ENCODE data around the gene P2RY14.

P2RY14 gene

GRCh38 chr3:151300539-151300938 lies 22.2 kb upstream of the P2RY14 start:
- DNase-seq: no peak

- DNase-seq: no peak
Observed at GRCh38 chr3:151299006-151299405, 20.7 kb upstream of the P2RY14 start.

- DNase-seq: no peak
Observed at GRCh38 chr3:151297429-151297828, 19.1 kb upstream of the P2RY14 start.

DNA sequence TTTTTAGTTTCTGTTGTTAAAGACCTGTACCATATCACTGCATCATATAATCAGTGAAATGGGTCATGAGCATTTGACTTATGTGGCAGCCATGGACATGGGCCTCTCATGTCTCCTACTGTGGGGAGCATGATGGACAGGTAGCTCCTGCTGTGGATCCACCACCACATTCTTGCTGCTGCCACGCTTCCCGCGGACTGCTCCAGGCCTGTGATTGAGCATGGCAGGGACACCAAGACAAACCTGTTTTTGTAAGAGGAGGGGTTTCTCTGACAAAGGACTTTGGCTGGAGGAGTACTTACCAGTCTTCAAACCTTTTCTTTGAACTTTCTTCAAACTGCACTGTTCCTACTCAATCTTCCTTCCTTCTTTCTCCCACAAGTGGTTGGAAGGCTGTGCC lies 17.9 kb upstream of the P2RY14 start:
- no peak for DNase-seq

DNA sequence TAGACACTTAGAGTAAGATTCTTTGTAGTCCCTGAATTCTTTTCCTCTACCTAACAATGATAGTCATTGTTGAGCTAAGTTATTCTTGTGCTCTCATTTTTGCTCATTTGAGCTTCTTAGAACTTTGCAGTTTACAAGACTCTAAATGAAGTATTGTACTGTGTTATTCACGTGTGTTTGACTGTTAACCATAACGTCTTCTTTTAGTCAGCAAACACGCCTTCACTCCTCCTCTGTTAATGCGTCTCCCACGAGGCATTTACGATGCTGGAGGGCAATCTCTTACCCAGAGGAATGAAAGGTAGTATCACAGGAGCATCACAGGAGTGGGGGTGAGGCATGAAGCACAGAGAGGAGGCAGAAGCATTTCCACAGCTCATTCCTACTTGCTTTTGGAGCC lies 14.8 kb upstream of the P2RY14 start:
- no peak for DNase-seq

DNA sequence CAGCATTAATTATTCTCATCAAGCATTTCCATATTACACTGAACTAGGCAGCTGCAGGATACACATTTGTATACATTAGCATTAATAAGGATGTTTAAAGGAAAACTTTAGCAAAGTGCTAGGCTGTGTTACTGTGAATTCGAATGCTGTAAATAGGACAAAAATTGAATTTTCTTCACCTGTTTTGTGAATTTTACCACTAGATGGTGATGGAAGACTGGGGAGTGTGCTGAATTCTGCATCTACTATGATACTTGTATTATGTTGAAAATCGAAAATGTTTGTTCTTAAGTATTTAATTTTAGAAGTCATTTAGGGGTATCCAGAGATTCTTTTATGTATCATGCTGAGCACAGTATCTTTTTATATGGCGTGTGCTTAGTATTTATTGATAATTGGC lies 12.3 kb upstream of the P2RY14 start:
- DNase-seq: peak in 1 of 2 experiments; percentile 27

GRCh38 chr3:151289445-151289844 lies 11.1 kb upstream of the P2RY14 start:
- DNase-seq: no peak

GRCh38 chr3:151285940-151286339 lies 7.6 kb upstream of the P2RY14 start:
- no peak for DNase-seq

GRCh38 chr3:151283907-151284461 lies 5.6 kb upstream of the P2RY14 start:
- no peak for DNase-seq

- no peak for DNase-seq
Observed at GRCh38 chr3:151283387-151283786, 5.0 kb upstream of the P2RY14 start.

DNA sequence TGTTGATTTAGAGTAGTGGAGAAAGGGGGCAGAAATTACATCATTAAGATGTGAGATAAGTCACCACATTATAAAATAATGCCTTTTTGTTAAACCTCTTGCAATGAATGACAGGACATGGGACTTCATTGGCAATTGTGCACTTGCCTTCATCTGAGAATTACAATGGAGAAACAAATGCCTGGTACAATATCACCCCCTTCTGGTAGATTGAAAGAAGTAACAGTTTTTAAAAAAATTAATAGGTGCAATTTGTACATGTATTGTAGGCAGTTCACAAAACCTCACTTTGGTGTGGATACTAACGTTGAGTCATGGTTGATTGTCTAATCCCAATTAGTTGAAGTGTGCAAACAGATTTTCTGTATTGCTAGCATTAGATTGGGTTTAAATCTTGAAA lies 4.6 kb upstream of the P2RY14 start:
- DNase-seq: peak; percentile 5 to 75

DNA sequence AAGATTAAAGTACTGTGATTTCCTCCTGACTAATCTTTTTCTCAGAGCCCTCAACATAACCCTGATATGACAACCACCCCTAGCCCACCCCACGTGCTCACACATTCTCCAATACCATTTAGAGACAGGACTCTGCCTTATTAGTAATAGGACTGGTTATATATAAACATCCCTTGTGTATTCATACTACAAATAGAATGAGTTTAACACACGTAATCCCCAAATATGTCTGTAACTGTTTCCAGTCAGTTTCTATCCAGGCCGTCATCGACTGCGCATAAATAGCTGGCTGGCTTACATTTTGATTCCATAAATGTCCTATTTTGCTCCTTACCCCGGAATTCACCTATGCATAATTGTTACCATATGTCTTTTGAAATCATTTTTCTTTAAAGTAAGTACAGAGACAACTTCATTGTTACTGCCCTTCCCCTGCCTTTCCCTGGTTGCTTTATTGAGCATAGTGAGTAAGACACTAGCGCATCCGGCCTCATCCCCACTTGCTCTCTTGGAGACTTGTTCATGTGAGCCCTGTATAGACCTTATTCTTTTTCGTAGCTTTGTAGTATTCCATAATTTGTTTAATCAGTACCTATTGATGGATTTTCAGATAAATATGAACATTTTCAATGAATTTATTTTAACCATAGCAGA lies 3.5 kb upstream of the P2RY14 start:
- no peak for DNase-seq

- no peak for DNase-seq
Observed at GRCh38 chr3:151276687-151277042, 1.7 kb downstream of the P2RY14 start.

DNA sequence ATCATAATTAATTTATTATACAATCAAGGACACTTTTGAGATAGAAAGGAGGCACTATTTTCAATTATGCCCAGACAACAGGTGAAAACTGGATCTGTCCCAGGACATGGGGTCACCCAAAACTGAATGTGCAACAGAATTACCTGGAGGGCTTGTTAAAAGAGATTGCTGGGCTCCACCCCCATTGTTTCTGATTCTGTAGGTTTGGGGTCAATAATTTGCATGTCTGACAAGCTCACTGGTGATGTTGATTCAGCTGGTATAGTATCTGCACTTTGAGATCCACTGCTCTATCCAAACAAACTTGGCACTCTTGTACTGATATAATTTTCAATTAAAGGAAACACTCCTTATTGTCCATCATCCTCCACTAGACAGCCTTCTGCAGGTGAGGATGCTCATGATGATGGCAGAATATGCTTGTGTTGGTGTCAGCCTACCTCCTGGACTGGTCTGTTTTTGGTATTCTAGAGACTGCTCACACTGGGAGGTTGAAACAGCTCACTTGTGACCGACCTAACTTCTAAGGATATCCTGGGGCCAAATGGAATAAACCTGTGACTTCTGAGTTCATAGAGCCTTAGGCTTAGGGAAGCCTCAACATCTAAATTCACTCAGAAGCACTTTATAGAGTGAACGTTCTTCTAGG lies 2.2 kb downstream of the P2RY14 start:
- no peak for DNase-seq

- DNase-seq: no peak
Observed at GRCh38 chr3:151275091-151275490, 3.3 kb downstream of the P2RY14 start.

- no peak for DNase-seq
Observed at GRCh38 chr3:151269631-151270030, 8.7 kb downstream of the P2RY14 start.

- no peak for DNase-seq
Observed at GRCh38 chr3:151268267-151269235, 9.8 kb downstream of the P2RY14 start.

DNA sequence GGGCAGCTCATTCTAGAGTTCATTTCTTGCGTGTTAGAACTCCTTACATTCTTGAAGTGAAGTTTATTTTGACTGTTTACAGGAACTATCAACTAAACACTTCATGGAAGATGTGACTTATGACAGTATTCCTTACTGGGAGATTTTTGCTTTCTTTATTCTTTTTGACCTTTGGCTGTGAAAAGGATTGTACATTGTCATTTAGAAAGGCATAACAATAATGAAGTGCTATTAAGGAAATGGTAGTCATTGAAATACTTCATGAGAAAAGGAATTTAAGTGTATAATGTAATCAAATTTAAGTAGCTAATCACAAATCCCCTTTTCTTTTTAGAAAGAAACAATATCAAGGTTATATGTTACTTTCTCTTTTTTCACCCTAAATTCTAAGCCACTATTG lies 11.3 kb downstream of the P2RY14 start:
- DNase-seq: no peak

DNA sequence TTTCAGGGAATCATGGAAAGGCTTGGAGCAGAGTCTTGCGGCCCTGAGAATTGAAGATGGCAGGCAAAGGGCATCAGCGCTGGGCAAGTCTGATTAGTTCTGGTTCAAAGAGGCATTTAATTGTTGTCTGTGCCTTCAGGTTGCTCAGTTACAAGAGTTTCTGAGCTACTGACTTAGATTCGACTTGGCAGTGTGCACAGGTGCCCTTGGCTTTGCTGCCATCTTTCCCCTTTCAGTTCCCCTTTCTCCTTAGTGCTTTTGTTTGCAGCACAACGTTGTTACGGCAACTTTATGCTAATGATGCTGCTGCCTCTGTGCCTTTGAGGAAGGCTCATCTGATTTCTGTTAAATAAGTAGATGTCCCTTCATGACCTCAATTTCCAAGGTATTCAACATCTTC lies 12.5 kb downstream of the P2RY14 start:
- no peak for DNase-seq

DNA sequence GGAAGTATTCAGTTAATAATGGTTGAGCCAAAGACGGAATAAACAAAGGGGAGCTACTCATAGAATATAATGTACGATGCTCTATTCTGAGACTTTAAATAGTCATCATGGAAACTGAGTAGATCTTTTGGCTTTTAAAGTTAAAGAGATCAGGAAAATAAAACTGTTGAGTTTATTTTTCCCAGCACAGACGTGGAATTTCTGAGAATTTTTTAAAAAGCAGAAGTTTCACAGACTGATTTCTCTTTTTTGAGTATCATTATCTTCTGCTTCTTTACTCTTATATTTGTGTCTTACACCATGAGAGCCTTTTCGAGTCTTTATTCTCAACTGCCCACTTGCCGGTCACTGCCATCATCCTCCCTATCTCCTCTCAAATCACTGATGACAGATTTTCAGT lies 13.2 kb downstream of the P2RY14 start:
- DNase-seq: no peak

GRCh38 chr3:151264605-151265004 lies 13.7 kb downstream of the P2RY14 start:
- no peak for DNase-seq

DNA sequence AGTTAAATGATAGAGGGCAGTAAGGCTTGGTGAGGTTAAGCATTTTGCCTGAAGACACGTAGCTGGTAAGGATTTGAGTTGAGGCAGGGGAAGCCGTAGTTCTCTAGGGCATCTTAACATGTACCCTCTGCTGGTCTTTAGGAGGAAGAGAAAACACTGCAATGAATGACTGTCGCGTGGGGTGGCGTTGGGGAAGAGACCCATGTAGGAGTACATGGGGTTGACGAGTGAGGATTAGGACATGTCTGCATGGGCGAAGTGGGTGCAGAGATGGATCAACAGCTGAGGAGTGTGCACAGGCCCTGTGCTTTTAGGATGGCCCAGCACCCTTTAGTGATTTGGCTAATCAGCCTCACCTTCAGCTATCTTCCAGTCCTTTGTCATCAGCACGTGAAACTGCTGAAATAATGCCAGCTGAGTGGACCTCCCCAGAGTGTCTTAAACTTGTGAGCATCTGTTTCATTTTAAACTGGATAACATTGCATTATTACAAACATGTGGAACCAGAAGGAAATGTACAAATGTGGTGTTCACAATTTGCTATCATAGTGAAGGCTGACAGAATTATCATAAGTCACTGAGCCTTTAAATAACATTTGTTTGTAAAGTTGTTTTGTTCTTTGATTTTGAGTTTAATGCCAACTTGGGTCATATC lies 15.3 kb downstream of the P2RY14 start:
- no peak for DNase-seq

DNA sequence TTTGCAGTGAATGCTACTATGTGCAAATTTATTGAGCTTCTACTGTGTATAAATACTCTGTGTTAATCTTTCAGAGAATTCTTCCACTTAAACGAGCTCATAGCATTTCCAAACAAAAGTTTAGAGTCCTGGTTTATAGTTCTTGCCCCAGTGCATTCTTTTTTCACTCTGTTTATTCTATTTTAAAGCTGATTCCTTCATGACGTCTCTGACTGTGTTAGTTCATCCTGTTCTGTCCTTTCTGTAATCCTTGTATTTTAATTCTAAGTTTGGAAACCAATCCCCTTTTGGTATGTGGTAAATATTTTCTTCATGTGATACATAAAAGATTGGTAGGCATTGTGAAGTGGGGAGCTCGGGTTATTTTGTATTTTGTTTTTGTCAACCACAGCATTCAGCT lies 18.7 kb downstream of the P2RY14 start:
- DNase-seq: no peak
